WTC11 (cell line): ENCODE results near the gene NKAP. TPM values are rescaled to one million over a fixed set of nuclear protein-coding genes. Genes with fewer than 3 reads are reported as not detected.

Experiments used
- ATAC-seq: fragments of 200-7000 bp; cut with Tn5 transposase; 2 replicates; pipeline ENCODE4 v1.10.0; 2021; ENCODE audit warnings: mild to moderate bottlenecking, moderate library complexity
- CTCF ChIA-PET: fragments of 300-600 bp; sonication (Branson Sonifier 250); formaldehyde crosslinking; loops from one replicate; lab custom pipeline; 2021; ENCODE audit warnings: antibody characterized with exemption; lab: Charles Lee
- POLR2A ChIA-PET: fragments of 350-600 bp; sonication (Branson Sonifier 250); formaldehyde crosslinking; loops from one replicate; lab custom pipeline; 2021; ENCODE audit warnings: antibody characterized with exemption; lab: Charles Lee
- DNase-seq: peaks from one replicate; pipeline ENCODE4 v3.0.0; 2021; ENCODE audit warnings: low spot score
- H3K27ac Mint-ChIP-seq: 2 replicates; pipeline ENCODE4 v1.8.0; 2021; ENCODE audit warnings: mixed read lengths
- H3K27me3 Mint-ChIP-seq: 2 replicates; pipeline ENCODE4 v1.8.0; 2021; ENCODE audit warnings: low read depth, mild to moderate bottlenecking, moderate library complexity, mixed read lengths
- H3K36me3 Mint-ChIP-seq: 2 replicates; pipeline ENCODE4 v1.8.0; 2021; ENCODE audit warnings: mixed read lengths
- H3K4me1 Mint-ChIP-seq: 2 replicates; pipeline ENCODE4 v1.8.0; 2022; ENCODE audit warnings: mixed read lengths
- H3K4me3 Mint-ChIP-seq: 2 replicates; pipeline ENCODE4 v1.8.0; 2021; ENCODE audit warnings: mild to moderate bottlenecking, moderate library complexity, mixed read lengths
- H3K9me3 Mint-ChIP-seq: 2 replicates; pipeline ENCODE4 v1.8.0; 2021; ENCODE audit warnings: mixed read lengths
- ATF3 ChIP-seq: sonication (generic); formaldehyde crosslinking; conservative IDR thresholded peaks from 2 replicates; pipeline ENCODE4 v1.8.1; 2022; ENCODE audit warnings: mild to moderate bottlenecking, missing genetic modification reagents
- CBFB ChIP-seq: sonication (generic); formaldehyde crosslinking; IDR thresholded peaks from 2 replicates; pipeline ENCODE4 v1.8.1; 2022; ENCODE audit warnings: mild to moderate bottlenecking, low read depth, missing genetic modification reagents
- CDX4 ChIP-seq: fragments of 250-450 bp; sonication (Bioruptor Pico); IDR thresholded peaks from 2 replicates; pipeline ENCODE4 v1.9.0; 2021; ENCODE audit warnings: moderate library complexity, mild to moderate bottlenecking, inconsistent platforms, borderline replicate concordance
- CREB1 ChIP-seq: sonication (generic); formaldehyde crosslinking; IDR thresholded peaks from 2 replicates; pipeline ENCODE4 v1.8.0; 2023; ENCODE audit warnings: mild to moderate bottlenecking, missing genetic modification reagents
- ETV6 ChIP-seq: sonication (generic); formaldehyde crosslinking; IDR thresholded peaks from 2 replicates; pipeline ENCODE4 v1.8.1; 2022; ENCODE audit warnings: mild to moderate bottlenecking, missing genetic modification reagents
- FOXK1 ChIP-seq: sonication (generic); formaldehyde crosslinking; IDR thresholded peaks from 2 replicates; pipeline ENCODE4 v1.8.0; 2022; ENCODE audit warnings: mild to moderate bottlenecking, moderate library complexity, missing genetic modification reagents
- FOXP1 ChIP-seq: sonication (generic); formaldehyde crosslinking; IDR thresholded peaks from 2 replicates; pipeline ENCODE4 v1.8.0; 2022; ENCODE audit warnings: missing genetic modification reagents, mild to moderate bottlenecking, moderate library complexity, borderline replicate concordance
- GRHL2 ChIP-seq: fragments of 250-450 bp; sonication (Bioruptor Pico); IDR thresholded peaks from 2 replicates; pipeline ENCODE4 v1.8.0; 2022; ENCODE audit warnings: mild to moderate bottlenecking, moderate library complexity; ENCODE audit not compliant: insufficient replicate concordance, severe bottlenecking
- GTF2I ChIP-seq: fragments of 250-450 bp; sonication (Bioruptor Pico); conservative IDR thresholded peaks from 2 replicates; pipeline ENCODE4 v1.4.0; 2021; ENCODE audit warnings: mild to moderate bottlenecking
- HMGXB4 ChIP-seq: sonication (generic); formaldehyde crosslinking; IDR thresholded peaks from 2 replicates; pipeline ENCODE4 v1.8.1; 2023; ENCODE audit warnings: mild to moderate bottlenecking, moderate library complexity, missing genetic modification reagents
- JAZF1 ChIP-seq: fragments of 250-450 bp; sonication (Bioruptor Pico); IDR thresholded peaks from 2 replicates; pipeline ENCODE4 v1.9.0; 2021; ENCODE audit warnings: moderate library complexity, mild to moderate bottlenecking, inconsistent platforms
- KAT7 ChIP-seq: sonication (generic); formaldehyde crosslinking; IDR thresholded peaks from 2 replicates; pipeline ENCODE4 v1.8.1; 2023; ENCODE audit warnings: missing genetic modification reagents, mild to moderate bottlenecking, borderline replicate concordance
- MLX ChIP-seq: sonication (generic); formaldehyde crosslinking; IDR thresholded peaks from 2 replicates; pipeline ENCODE4 v1.8.1; 2023; ENCODE audit warnings: mild to moderate bottlenecking, missing genetic modification reagents, moderate library complexity
- NFATC4 ChIP-seq: fragments of 250-450 bp; sonication (Bioruptor Pico); IDR thresholded peaks from 2 replicates; pipeline ENCODE4 v1.9.0; 2021; ENCODE audit warnings: mild to moderate bottlenecking
- PRDM15 ChIP-seq: sonication (generic); formaldehyde crosslinking; IDR thresholded peaks from 2 replicates; pipeline ENCODE4 v1.8.0; 2022; ENCODE audit warnings: missing genetic modification reagents
- PRRX2 ChIP-seq: fragments of 250-450 bp; sonication (Bioruptor Pico); IDR thresholded peaks from 2 replicates; pipeline ENCODE4 v1.8.0; 2021; ENCODE audit warnings: mild to moderate bottlenecking
- SMAD3 ChIP-seq: sonication (generic); formaldehyde crosslinking; IDR thresholded peaks from 2 replicates; pipeline ENCODE4 v1.8.0; 2022; ENCODE audit warnings: missing genetic modification reagents, mild to moderate bottlenecking, borderline replicate concordance
- USF2 ChIP-seq: sonication (generic); formaldehyde crosslinking; IDR thresholded peaks from 2 replicates; pipeline ENCODE4 v1.8.1; 2023; ENCODE audit warnings: mild to moderate bottlenecking, missing genetic modification reagents, moderate library complexity
- ZBTB21 ChIP-seq: sonication (generic); formaldehyde crosslinking; IDR thresholded peaks from 2 replicates; pipeline ENCODE4 v1.8.1; 2023; ENCODE audit warnings: mild to moderate bottlenecking, missing genetic modification reagents, borderline replicate concordance
- ZNF396 ChIP-seq: fragments of 250-450 bp; sonication (Bioruptor Pico); IDR thresholded peaks from 2 replicates; pipeline ENCODE4 v1.8.0; 2021; ENCODE audit warnings: mild to moderate bottlenecking, moderate library complexity, borderline replicate concordance
- ZNF423 ChIP-seq: fragments of 250-450 bp; sonication (Bioruptor Pico); IDR thresholded peaks from 2 replicates; pipeline ENCODE4 v2.1.2; 2022; ENCODE audit warnings: mild to moderate bottlenecking, moderate library complexity
- ZNF512 ChIP-seq: sonication (generic); formaldehyde crosslinking; IDR thresholded peaks from 2 replicates; pipeline ENCODE4 v1.8.1; 2022; ENCODE audit warnings: missing genetic modification reagents, borderline replicate concordance
- total RNA-seq: library from RNA; stranded (reverse); gene quantifications from 3 replicates; pipeline ENCODE4 v1.2.3, GENCODE V29; 2021

NKAP gene
- total RNA-seq, 1 experiment from 2014 or later = 6.9 TPM

- no peak for TF ChIP-seq USF2 (CRISPR knock-in tag)
- no peak for TF ChIP-seq ZNF512 (CRISPR knock-in tag)
- TF ChIP-seq ETV6 (CRISPR knock-in tag) = no peak
- no peak for TF ChIP-seq ATF3 (CRISPR knock-in tag)
- no peak for TF ChIP-seq ZNF396 (CRISPR knock-in tag)
- TF ChIP-seq PRDM15 (CRISPR knock-in tag) = no peak
- no peak for TF ChIP-seq CREB1 (CRISPR knock-in tag)
- TF ChIP-seq MLX = no peak
These were observed 1.9 kb upstream of the NKAP start (continued) for GRCh38 chrX:119945481-119945880.

GRCh38 chrX:119942831-119943184 lies 743 bp downstream of the NKAP start:
- TF ChIP-seq GTF2I (CRISPR knock-in tag) (no peak), FOXP1 (no peak), ZNF512 (CRISPR knock-in tag) (no peak)
- DNase-seq (no peak), ATAC-seq (peak; percentile 6; the same call in 1 of the 2 replicates)
- Mint-ChIP-seq H3K4me3 (peak overlapping the region; percentile 97), H3K4me1 (peaks cover 4% of the 10 kb centered on the region; the same call in 1 of the 2 replicates), H3K36me3 (peaks cover under 1% of the 10 kb centered on the region; the same call in 1 of the 2 replicates), H3K9me3 (no peaks in the 10 kb centered on the region), H3K27me3 (no peaks in the 10 kb centered on the region), H3K27ac (peak overlapping the region; percentile 97)
- ChIA-PET CTCF (interaction anchor here (1.8 kb wide), 1 partner anchor 55 kb away, joined by 6 read pairs; no protein-coding TSS in a partner anchor), POLR2A (no interaction called here)

GRCh38 chrX:119942173-119942819 lies 1.3 kb downstream of the NKAP start:
- Mint-ChIP-seq H3K4me3 (peak overlapping the region; percentile 97), H3K27ac (peak overlapping the region; percentile 97)
- CTCF ChIA-PET = interaction anchor here (1.8 kb wide), 1 partner anchor 55 kb away, joined by 6 read pairs; no protein-coding TSS in a partner anchor
- TF ChIP-seq KAT7 (CRISPR knock-in tag) (no peak), GRHL2 (CRISPR knock-in tag) (no peak), NFATC4 (CRISPR knock-in tag) (no peak), FOXK1 (no peak), ZBTB21 (CRISPR knock-in tag) (no peak), JAZF1 (no peak), SMAD3 (CRISPR knock-in tag) (no peak), CDX4 (no peak), ZNF423 (no peak), HMGXB4 (CRISPR knock-in tag) (no peak), PRRX2 (no peak), CBFB (CRISPR knock-in tag) (no peak)

More at GRCh38 chrX:119942173-119942819, 1.3 kb downstream of the NKAP start:
- DNase-seq = no peak
- no peaks in the 10 kb centered on the region for H3K27me3 Mint-ChIP-seq
- no peaks in the 10 kb centered on the region for H3K9me3 Mint-ChIP-seq
- H3K4me1 Mint-ChIP-seq = peaks cover 4% of the 10 kb centered on the region; the same call in 1 of the 2 replicates
- POLR2A ChIA-PET = no interaction called here
- peaks cover 2% of the 10 kb centered on the region; the same call in 1 of the 2 replicates for H3K36me3 Mint-ChIP-seq
- ATAC-seq = no peak
